NCI-H510A treated with DMSO at 0.1 percent for 48 hours (cell line): ENCODE measurements around the gene RIMBP2.
"Not testable (repeated sequence)": the region's sequence is repeated elsewhere in the genome, so short reads cannot be mapped to it uniquely, and the experiment has no call there.

ENCODE experiments used
- DNase-seq: peaks from one replicate; lab custom pipeline; 2025; lab: John Stamatoyannopoulos, UW

The RIMBP2 gene

GRCh38 chr12:130739571-130739970 lies 23.5 kb upstream of the RIMBP2 start:
- DNase-seq, result no peak

- not testable (repeated sequence) for DNase-seq
Observed at GRCh38 chr12:130738403-130738802, 22.3 kb upstream of the RIMBP2 start.

- DNase-seq, result no peak
Observed at GRCh38 chr12:130737731-130738130, 21.6 kb upstream of the RIMBP2 start.

- DNase-seq, result no peak
Observed at GRCh38 chr12:130729344-130729743, 13.2 kb upstream of the RIMBP2 start.

- DNase-seq, result no peak
Observed at GRCh38 chr12:130728158-130729058, 12.3 kb upstream of the RIMBP2 start.

GRCh38 chr12:130719263-130719859 lies 3.3 kb upstream of the RIMBP2 start:
- peak; percentile 30 for DNase-seq

- no peak for DNase-seq
Observed at GRCh38 chr12:130717752-130718151, 1.7 kb upstream of the RIMBP2 start.

GRCh38 chr12:130716969-130717366 lies 869 bp upstream of the RIMBP2 start:
- no peak for DNase-seq

GRCh38 chr12:130715150-130715997 lies 725 bp downstream of the RIMBP2 start:
- no peak for DNase-seq

GRCh38 chr12:130714591-130715149 lies 1.4 kb downstream of the RIMBP2 start:
- no peak for DNase-seq

- no peak for DNase-seq
Observed at GRCh38 chr12:130714091-130714590, 2.0 kb downstream of the RIMBP2 start.

- DNase-seq, result no peak
Observed at GRCh38 chr12:130713581-130713991, 2.5 kb downstream of the RIMBP2 start.

- no peak for DNase-seq
Observed at GRCh38 chr12:130712346-130713065, 3.6 kb downstream of the RIMBP2 start.

- peak; percentile 90 for DNase-seq
Observed at GRCh38 chr12:130711756-130712155, 4.3 kb downstream of the RIMBP2 start.

- no peak for DNase-seq
Observed at GRCh38 chr12:130710733-130711080, 5.4 kb downstream of the RIMBP2 start.

GRCh38 chr12:130709971-130710732 lies 5.9 kb downstream of the RIMBP2 start:
- DNase-seq, result peak; percentile 52

- no peak for DNase-seq
Observed at GRCh38 chr12:130709151-130709970, 6.7 kb downstream of the RIMBP2 start.

- DNase-seq, result no peak
Observed at GRCh38 chr12:130708648-130709047, 7.5 kb downstream of the RIMBP2 start.

GRCh38 chr12:130707571-130707891 lies 8.6 kb downstream of the RIMBP2 start:
- no peak for DNase-seq
